ENCODE data around the gene GRIA1.

The GRIA1 gene

DNA sequence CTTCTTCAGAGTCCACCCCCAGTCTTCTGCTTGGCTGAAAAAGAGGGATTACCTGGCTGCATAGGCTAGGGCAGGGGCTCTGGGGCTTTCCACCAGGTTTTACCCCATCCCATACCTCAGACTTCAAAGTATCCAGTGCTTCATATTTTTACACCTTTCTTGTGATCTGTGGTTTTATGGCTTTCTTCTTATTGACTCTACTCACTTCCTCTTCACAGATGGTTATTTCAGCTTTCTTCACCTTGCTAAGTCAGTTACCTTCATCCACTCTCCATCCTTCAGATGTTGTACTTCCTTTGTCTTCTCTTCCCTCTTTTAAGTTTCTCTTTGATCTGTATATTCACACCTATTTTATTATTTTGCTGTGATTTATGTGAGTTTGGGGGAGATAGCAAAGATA is 104.3 kb downstream of the GRIA1 start:
- TF ChIP-seq REST (IDR thresholded peaks at IDR 0.05; ENCODE audit: insufficient read depth in 1 of 2, low read depth in 2 of 2, low read length in 2 of 2) (no peak), SIN3A (IDR thresholded peaks at IDR 0.05; ENCODE audit: borderline replicate concordance, insufficient read depth, low read length) (no peak), FOXP2 (optimal IDR thresholded peaks at IDR 0.05; ENCODE audit: borderline replicate concordance, extremely low read depth, extremely low read length, insufficient read depth) (no peak), POLR2AphosphoS5 (IDR thresholded peaks at IDR 0.05; ENCODE audit: low read depth, low read length) (no peak)

- TF ChIP-seq TAF1 (IDR thresholded peaks at IDR 0.05; ENCODE audit: borderline replicate concordance, insufficient read depth, low read length) (no peak), FOXP2 (optimal IDR thresholded peaks at IDR 0.05; ENCODE audit: borderline replicate concordance, extremely low read depth, extremely low read length, insufficient read depth) (no peak), REST (IDR thresholded peaks at IDR 0.05; ENCODE audit: insufficient read depth in 1 of 2, low read depth in 2 of 2, low read length in 2 of 2) (no peak), SIN3A (IDR thresholded peaks at IDR 0.05; ENCODE audit: borderline replicate concordance, insufficient read depth, low read length) (no peak), POLR2AphosphoS5 (IDR thresholded peaks at IDR 0.05; ENCODE audit: low read depth, low read length) (no peak)
Measured at GRCh38 chr5:153598099-153598498, 107.6 kb downstream of the GRIA1 start.

DNA sequence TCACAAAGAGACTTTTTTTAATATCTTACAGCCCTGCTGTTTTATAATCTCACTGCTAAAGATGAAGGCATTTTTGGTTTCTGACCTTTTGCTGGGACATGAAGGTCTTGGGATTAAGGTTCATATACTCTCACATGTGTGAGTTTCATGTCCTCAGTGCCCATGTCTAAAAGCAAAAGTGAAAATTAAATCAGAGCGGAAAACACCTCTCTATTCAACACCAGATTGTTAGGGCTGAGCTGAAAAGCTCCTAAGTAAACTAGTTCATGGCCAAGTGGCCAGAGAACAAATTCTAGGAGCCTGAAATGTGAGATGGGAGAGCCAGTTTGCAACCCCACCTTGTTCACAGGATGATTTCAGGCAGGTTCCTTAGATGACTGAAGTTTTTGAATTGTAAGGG is 110.9 kb downstream of the GRIA1 start:
- TF ChIP-seq POLR2AphosphoS5 (IDR thresholded peaks at IDR 0.05; ENCODE audit: low read depth, low read length) (no peak), TAF1 (IDR thresholded peaks at IDR 0.05; ENCODE audit: borderline replicate concordance, insufficient read depth, low read length) (no peak), FOXP2 (optimal IDR thresholded peaks at IDR 0.05; ENCODE audit: borderline replicate concordance, extremely low read depth, extremely low read length, insufficient read depth) (no peak), REST (IDR thresholded peaks at IDR 0.05; ENCODE audit: insufficient read depth in 1 of 2, low read depth in 2 of 2, low read length in 2 of 2) (no peak), SIN3A (IDR thresholded peaks at IDR 0.05; ENCODE audit: borderline replicate concordance, insufficient read depth, low read length) (no peak)

- TF ChIP-seq FOXP2 (optimal IDR thresholded peaks at IDR 0.05; ENCODE audit: borderline replicate concordance, extremely low read depth, extremely low read length, insufficient read depth) = no peak
- no peak for TF ChIP-seq TAF1 (IDR thresholded peaks at IDR 0.05; ENCODE audit: borderline replicate concordance, insufficient read depth, low read length)
- no peak for TF ChIP-seq REST (IDR thresholded peaks at IDR 0.05; ENCODE audit: insufficient read depth in 1 of 2, low read depth in 2 of 2, low read length in 2 of 2)
- TF ChIP-seq POLR2AphosphoS5 (IDR thresholded peaks at IDR 0.05; ENCODE audit: low read depth, low read length) = no peak
- no peak for TF ChIP-seq SIN3A (IDR thresholded peaks at IDR 0.05; ENCODE audit: borderline replicate concordance, insufficient read depth, low read length)
Measured at GRCh38 chr5:153605386-153605785, 114.9 kb downstream of the GRIA1 start.

GRCh38 chr5:153610009-153610408 is 119.5 kb downstream of the GRIA1 start:
- TF ChIP-seq SIN3A (IDR thresholded peaks at IDR 0.05; ENCODE audit: borderline replicate concordance, insufficient read depth, low read length) = no peak

Data from PFSK-1 (cell line).